ENCODE results near the gene CD63.

Gene CD63

DNA sequence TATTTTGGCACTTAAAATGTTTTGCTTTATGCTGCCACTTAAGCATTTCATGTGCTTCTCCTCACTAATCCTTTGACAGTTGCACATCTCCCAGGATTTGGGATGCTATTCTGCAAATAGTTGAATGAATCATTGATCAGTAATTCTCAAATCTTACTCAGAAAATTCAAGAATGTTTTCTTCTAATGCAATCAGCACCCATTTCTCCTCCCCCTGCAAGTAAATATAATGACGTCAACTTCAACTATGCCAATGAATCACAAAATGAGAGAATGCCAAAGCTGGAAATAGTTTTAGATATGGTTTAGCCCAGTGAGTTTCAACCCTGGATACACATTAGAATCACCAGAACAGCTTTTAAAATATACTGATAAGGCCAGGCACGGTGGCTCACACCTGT is 15.1 kb downstream of the CD63 start:
- Histone ChIP-seq H3K4me3 (ENCODE audit: severe bottlenecking) (no peak overlapping the region), H3K4me1 (ENCODE audit: insufficient read depth, poor library complexity, severe bottlenecking) (peaks cover 25% of the 10 kb centered on the region), H3K36me3 (ENCODE audit: low read depth) (no peaks in the 10 kb centered on the region), H3K27me3 (ENCODE audit: insufficient read depth, poor library complexity, severe bottlenecking) (peaks cover 7% of the 10 kb centered on the region), H3K27ac (ENCODE audit: poor library complexity, severe bottlenecking) (peak overlapping the region; percentile 39), H3K9me3 (ENCODE audit: severe bottlenecking) (no peaks in the 10 kb centered on the region)
- peak; percentile 2; the same call in 1 of the 3 replicates for ATAC-seq (ENCODE audit: low read depth)
- no peak for DNase-seq (ENCODE audit: low spot score)
- TF ChIP-seq, protein P1, sequence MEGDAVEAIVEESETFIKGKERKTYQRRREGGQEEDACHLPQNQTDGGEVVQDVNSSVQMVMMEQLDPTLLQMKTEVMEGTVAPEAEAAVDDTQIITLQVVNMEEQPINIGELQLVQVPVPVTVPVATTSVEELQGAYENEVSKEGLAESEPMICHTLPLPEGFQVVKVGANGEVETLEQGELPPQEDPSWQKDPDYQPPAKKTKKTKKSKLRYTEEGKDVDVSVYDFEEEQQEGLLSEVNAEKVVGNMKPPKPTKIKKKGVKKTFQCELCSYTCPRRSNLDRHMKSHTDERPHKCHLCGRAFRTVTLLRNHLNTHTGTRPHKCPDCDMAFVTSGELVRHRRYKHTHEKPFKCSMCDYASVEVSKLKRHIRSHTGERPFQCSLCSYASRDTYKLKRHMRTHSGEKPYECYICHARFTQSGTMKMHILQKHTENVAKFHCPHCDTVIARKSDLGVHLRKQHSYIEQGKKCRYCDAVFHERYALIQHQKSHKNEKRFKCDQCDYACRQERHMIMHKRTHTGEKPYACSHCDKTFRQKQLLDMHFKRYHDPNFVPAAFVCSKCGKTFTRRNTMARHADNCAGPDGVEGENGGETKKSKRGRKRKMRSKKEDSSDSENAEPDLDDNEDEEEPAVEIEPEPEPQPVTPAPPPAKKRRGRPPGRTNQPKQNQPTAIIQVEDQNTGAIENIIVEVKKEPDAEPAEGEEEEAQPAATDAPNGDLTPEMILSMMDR (IDR thresholded peaks at IDR 0.05; ENCODE audit: poor library complexity, severe bottlenecking) = no peak

DNA sequence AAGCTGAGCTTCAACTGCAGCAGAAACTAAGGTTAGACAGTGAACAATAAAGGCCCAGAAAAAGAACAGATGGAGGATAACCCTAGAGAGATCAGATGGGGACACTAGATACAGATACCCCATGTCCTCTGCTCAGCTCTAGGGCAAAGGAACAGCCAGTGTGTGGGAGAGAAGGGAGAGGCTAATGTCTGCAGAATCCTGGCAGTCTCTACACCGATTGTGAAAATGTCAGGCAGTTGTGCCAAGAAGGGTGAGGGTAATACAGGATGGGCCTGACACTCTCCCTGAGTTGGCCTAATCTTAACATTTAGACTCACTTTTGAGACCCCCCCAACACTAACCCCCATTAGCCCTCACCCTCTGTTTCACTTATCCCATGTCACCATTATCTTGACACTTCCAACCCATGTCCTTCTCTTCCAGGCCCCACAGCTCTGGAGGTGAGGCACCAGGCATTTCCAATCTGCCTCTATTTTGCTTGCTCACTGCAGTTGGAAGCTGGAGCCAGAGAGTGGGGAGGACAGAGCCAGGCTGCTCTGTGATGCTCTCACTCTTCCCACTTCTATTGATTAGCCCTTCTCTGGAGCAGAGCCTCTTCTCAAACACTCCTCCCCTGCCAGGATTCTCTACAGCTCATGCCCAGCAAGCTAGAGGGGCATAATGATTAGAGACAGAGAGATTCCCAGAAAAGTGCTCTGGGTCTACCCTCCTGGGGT is 16.0 kb downstream of the CD63 start:
- H3K27ac ChIP-seq (ENCODE audit: poor library complexity, severe bottlenecking) = no peak overlapping the region
- ATAC-seq (ENCODE audit: low read depth) (no peak), DNase-seq (ENCODE audit: low spot score) (no peak)
- TF ChIP-seq, protein P1 (IDR thresholded peaks at IDR 0.05; ENCODE audit: poor library complexity, severe bottlenecking) = no peak
- peaks cover 22% of the 10 kb centered on the region for H3K4me1 ChIP-seq (ENCODE audit: insufficient read depth, poor library complexity, severe bottlenecking)
- peaks cover 12% of the 10 kb centered on the region for H3K27me3 ChIP-seq (ENCODE audit: insufficient read depth, poor library complexity, severe bottlenecking)
- no peak overlapping the region for H3K4me3 ChIP-seq (ENCODE audit: severe bottlenecking)
- no peaks in the 10 kb centered on the region for H3K36me3 ChIP-seq (ENCODE audit: low read depth)
- no peaks in the 10 kb centered on the region for H3K9me3 ChIP-seq (ENCODE audit: severe bottlenecking)

DNA sequence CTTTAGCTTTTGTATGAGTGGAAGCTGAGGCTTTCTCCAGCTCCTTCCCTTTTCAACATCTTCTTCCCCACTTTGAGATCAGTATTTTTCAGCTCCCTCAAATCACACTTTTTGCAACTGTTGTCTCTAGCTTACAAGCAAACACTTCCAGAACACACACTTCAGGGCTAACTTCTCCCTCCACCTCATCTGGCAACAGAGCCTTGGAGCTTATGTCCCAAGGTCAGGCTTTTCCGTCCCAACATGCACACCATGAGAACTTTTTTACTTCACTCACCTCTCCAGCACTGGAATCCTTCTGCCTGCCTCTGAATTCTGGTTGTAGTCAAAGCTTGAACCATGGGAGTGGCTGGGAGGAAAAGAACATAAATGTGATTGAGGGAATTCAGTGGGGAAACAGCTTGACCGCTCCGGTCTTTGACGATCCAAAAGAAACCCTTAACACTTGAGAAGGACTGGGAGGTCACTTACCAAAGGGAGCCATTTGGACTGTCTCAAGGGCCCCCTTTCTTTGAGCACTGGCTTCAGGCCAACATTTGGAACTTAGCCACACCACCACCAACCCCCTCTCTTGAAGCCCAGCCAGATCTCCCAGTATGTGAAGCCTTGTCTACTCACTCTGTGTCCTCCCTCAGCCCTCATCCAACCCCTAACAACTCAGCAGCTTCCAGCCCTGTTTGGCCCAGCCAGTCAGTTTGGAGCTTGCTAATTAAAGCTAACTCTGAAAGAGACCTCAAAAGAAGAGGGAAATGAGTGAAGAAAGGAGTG is 16.8 kb downstream of the CD63 start:
- ATAC-seq (ENCODE audit: low read depth) (no peak), DNase-seq (ENCODE audit: low spot score) (no peak)
- TF ChIP-seq, protein P1 (IDR thresholded peaks at IDR 0.05; ENCODE audit: poor library complexity, severe bottlenecking) = no peak
- H3K4me3 ChIP-seq (ENCODE audit: severe bottlenecking) = no peak overlapping the region
- no peaks in the 10 kb centered on the region for H3K9me3 ChIP-seq (ENCODE audit: severe bottlenecking)
- no peaks in the 10 kb centered on the region for H3K36me3 ChIP-seq (ENCODE audit: low read depth)
- H3K27me3 ChIP-seq (ENCODE audit: insufficient read depth, poor library complexity, severe bottlenecking) = peaks cover 17% of the 10 kb centered on the region
- no peak overlapping the region for H3K27ac ChIP-seq (ENCODE audit: poor library complexity, severe bottlenecking)
- peaks cover 13% of the 10 kb centered on the region for H3K4me1 ChIP-seq (ENCODE audit: insufficient read depth, poor library complexity, severe bottlenecking)

DNA sequence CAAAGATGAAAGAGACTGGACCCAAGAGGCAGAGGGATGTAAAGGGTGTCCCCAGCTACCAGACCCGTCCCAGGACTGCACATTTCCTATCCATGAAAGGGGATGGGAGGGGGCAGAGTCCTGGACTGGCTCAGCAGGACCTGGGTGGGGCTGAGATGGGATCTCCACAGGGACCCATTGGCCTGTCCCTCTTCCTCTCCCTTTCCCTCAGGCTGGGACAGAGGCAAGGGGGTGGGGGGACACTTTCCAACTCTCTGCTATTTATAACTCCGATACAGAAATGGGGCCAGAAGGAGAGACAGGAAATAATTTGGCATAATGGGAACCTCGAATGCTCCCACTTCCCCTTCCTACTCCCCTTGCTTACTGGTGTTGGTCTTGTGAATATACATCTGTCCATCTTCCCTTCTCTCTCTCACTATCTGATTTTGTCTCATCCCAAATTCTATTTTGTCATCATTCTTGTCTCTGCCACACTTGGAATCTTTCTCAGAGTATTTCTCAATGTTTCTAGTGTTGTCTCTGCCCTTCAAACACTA is 20.0 kb downstream of the CD63 start:
- Histone ChIP-seq H3K36me3 (ENCODE audit: low read depth) (no peaks in the 10 kb centered on the region), H3K9me3 (ENCODE audit: severe bottlenecking) (no peaks in the 10 kb centered on the region), H3K27ac (ENCODE audit: poor library complexity, severe bottlenecking) (no peak overlapping the region), H3K27me3 (ENCODE audit: insufficient read depth, poor library complexity, severe bottlenecking) (peaks cover 21% of the 10 kb centered on the region), H3K4me1 (ENCODE audit: insufficient read depth, poor library complexity, severe bottlenecking) (peaks cover 5% of the 10 kb centered on the region), H3K4me3 (ENCODE audit: severe bottlenecking) (no peak overlapping the region)
- DNase-seq (ENCODE audit: low spot score) (no peak), ATAC-seq (ENCODE audit: low read depth) (no peak)
- TF ChIP-seq, protein P1 (IDR thresholded peaks at IDR 0.05; ENCODE audit: poor library complexity, severe bottlenecking) = no peak

All from RWPE2 (cell line).